HEK293 (cell line): ENCODE results near the gene P2RY6.

ENCODE experiments used
- CTCF ChIA-PET: fragments of 350-600 bp; formaldehyde crosslinking; extraction: SDS; loops from one replicate; lab custom pipeline; 2021; ENCODE audit warnings: antibody characterized with exemption; lab: Yijun Ruan, JAX
- POLR2A ChIA-PET: fragments of 300-600 bp; formaldehyde crosslinking; extraction: SDS; loops from one replicate; lab custom pipeline; 2020; ENCODE audit warnings: antibody characterized with exemption, inconsistent platforms; lab: Yijun Ruan, JAX
- H3K27ac ChIP-seq: fragments of 200-500 bp; sonication (Bioruptor generic); 2 replicates; pipeline ENCODE4 v1.5.1; 2014; ENCODE audit warnings: low read depth, low read length, control low read depth, inconsistent platforms; ENCODE audit errors: extremely low read depth
- H3K36me3 ChIP-seq, 2 experiments: fragments of 200-500 bp in 1 of 2; sonication (Bioruptor generic) in 1 of 2; 1 replicate in 1 of 2; 2 replicates in 1 of 2; pipeline ENCODE4 v1.5.1; 2014 to 2017; ENCODE audit warnings: inconsistent platforms in 2 of 2, low read length in 2 of 2; ENCODE audit not compliant: control insufficient read depth in 2 of 2, insufficient read depth in 1 of 2
- H3K4me1 ChIP-seq: fragments of 200-500 bp; sonication (Bioruptor generic); 2 replicates; pipeline ENCODE4 v1.5.1; 2014; ENCODE audit warnings: mild to moderate bottlenecking, low read length, inconsistent platforms; ENCODE audit not compliant: control insufficient read depth, insufficient read depth
- H3K4me3 ChIP-seq: 2 replicates; pipeline ENCODE4 v1.5.1; 2011; ENCODE audit warnings: low read depth, mild to moderate bottlenecking, control low read depth, low read length, moderate library complexity
- H3K9me3 ChIP-seq: fragments of 200-500 bp; sonication (Bioruptor generic); 2 replicates; pipeline ENCODE4 v1.5.1; 2014; ENCODE audit warnings: low read depth, low read length, inconsistent platforms; ENCODE audit not compliant: control insufficient read depth, insufficient read depth
- KLF10 ChIP-seq: fragments of 450-650 bp; IDR thresholded peaks from 2 replicates; pipeline ENCODE4 v1.5.1; 2018; ENCODE audit warnings: missing biosample characterization, mild to moderate bottlenecking, missing genetic modification characterization
- SP7 ChIP-seq: fragments of 450-650 bp; formaldehyde crosslinking; IDR thresholded peaks from 2 replicates; pipeline ENCODE4 v1.5.1; 2016; ENCODE audit warnings: missing biosample characterization, missing genetic modification characterization
- ZBTB7A ChIP-seq: fragments of 450-650 bp; formaldehyde crosslinking; IDR thresholded peaks from 2 replicates; pipeline ENCODE4 v1.5.1; 2016; ENCODE audit warnings: low read depth, missing biosample characterization, missing genetic modification characterization
- ZNF10 ChIP-seq: fragments of 450-650 bp; formaldehyde crosslinking; IDR thresholded peaks from 2 replicates; pipeline ENCODE4 v1.5.1; 2017; ENCODE audit warnings: missing biosample characterization, missing genetic modification characterization
- ZNF148 ChIP-seq: fragments of 450-650 bp; formaldehyde crosslinking; IDR thresholded peaks from 2 replicates; pipeline ENCODE4 v1.5.0; 2017; ENCODE audit warnings: missing biosample characterization, missing genetic modification characterization, borderline replicate concordance
- ZNF155 ChIP-seq: fragments of 450-650 bp; formaldehyde crosslinking; IDR thresholded peaks from 2 replicates; pipeline ENCODE4 v1.5.1; 2016; ENCODE audit warnings: missing biosample characterization, missing genetic modification characterization
- ZNF157 ChIP-seq: fragments of 450-650 bp; formaldehyde crosslinking; IDR thresholded peaks from 2 replicates; pipeline ENCODE4 v1.5.1; 2016; ENCODE audit warnings: missing biosample characterization, missing genetic modification characterization
- ZNF2 ChIP-seq: fragments of 450-650 bp; formaldehyde crosslinking; IDR thresholded peaks from 2 replicates; pipeline ENCODE4 v1.5.1; 2016; ENCODE audit warnings: missing biosample characterization, missing genetic modification characterization
- ZNF23 ChIP-seq: fragments of 450-650 bp; formaldehyde crosslinking; IDR thresholded peaks from 2 replicates; pipeline ENCODE4 v1.5.1; 2016; ENCODE audit warnings: missing biosample characterization, missing genetic modification characterization, borderline replicate concordance
- ZNF239 ChIP-seq: fragments of 450-650 bp; formaldehyde crosslinking; IDR thresholded peaks from 2 replicates; pipeline ENCODE4 v1.5.1; 2016; ENCODE audit warnings: missing biosample characterization, missing genetic modification characterization
- ZNF335 ChIP-seq: fragments of 450-650 bp; formaldehyde crosslinking; conservative IDR thresholded peaks from 2 replicates; pipeline ENCODE4 v1.5.1; 2016; ENCODE audit warnings: missing biosample characterization, missing genetic modification characterization
- ZNF37A ChIP-seq: fragments of 450-650 bp; IDR thresholded peaks from 2 replicates; pipeline ENCODE4 v1.5.1; 2018; ENCODE audit warnings: missing biosample characterization, missing genetic modification characterization
- ZNF510 ChIP-seq: fragments of 450-650 bp; formaldehyde crosslinking; IDR thresholded peaks from 2 replicates; pipeline ENCODE4 v1.5.1; 2018; ENCODE audit warnings: mild to moderate bottlenecking, missing genetic modification characterization, missing biosample characterization; ENCODE audit not compliant: insufficient replicate concordance
- ZNF514 ChIP-seq: fragments of 450-650 bp; formaldehyde crosslinking; IDR thresholded peaks from 2 replicates; pipeline ENCODE4 v1.5.1; 2016; ENCODE audit warnings: missing biosample characterization, missing genetic modification characterization
- ZNF596 ChIP-seq: fragments of 450-650 bp; IDR thresholded peaks from 2 replicates; pipeline ENCODE4 v1.5.0; 2018; ENCODE audit warnings: missing biosample characterization, mild to moderate bottlenecking, missing genetic modification characterization, moderate library complexity
- ZNF623 ChIP-seq: fragments of 450-650 bp; formaldehyde crosslinking; IDR thresholded peaks from 2 replicates; pipeline ENCODE4 v1.5.1; 2016; ENCODE audit warnings: missing biosample characterization, missing genetic modification characterization
- ZNF626 ChIP-seq: fragments of 450-650 bp; sonication (Bioruptor Pico); formaldehyde crosslinking; IDR thresholded peaks from 2 replicates; pipeline ENCODE4 v1.5.1; 2018; ENCODE audit warnings: missing biosample characterization, missing genetic modification characterization, inconsistent platforms
- ZNF654 ChIP-seq: fragments of 450-650 bp; formaldehyde crosslinking; IDR thresholded peaks from 2 replicates; pipeline ENCODE4 v1.5.1; 2016; ENCODE audit warnings: low read depth, missing biosample characterization, missing genetic modification characterization
- ZNF707 ChIP-seq: fragments of 450-650 bp; formaldehyde crosslinking; IDR thresholded peaks from 2 replicates; pipeline ENCODE4 v1.5.1; 2016; ENCODE audit warnings: missing biosample characterization, missing genetic modification characterization
- ZNF837 ChIP-seq: fragments of 450-650 bp; formaldehyde crosslinking; IDR thresholded peaks from 2 replicates; pipeline ENCODE4 v1.5.1; 2016; ENCODE audit warnings: missing biosample characterization, missing genetic modification characterization
- ZSCAN16 ChIP-seq: fragments of 450-650 bp; formaldehyde crosslinking; IDR thresholded peaks from 2 replicates; pipeline ENCODE4 v1.5.1; 2016; ENCODE audit warnings: missing biosample characterization, missing genetic modification characterization
- TF ChIP-seq, protein P1 (sequence below): fragments of 450-650 bp; formaldehyde crosslinking; IDR thresholded peaks from 2 replicates; pipeline ENCODE4 v1.5.1; 2016; ENCODE audit warnings: missing biosample characterization, missing genetic modification characterization
- TF ChIP-seq, protein P2 (sequence below): fragments of 450-650 bp; formaldehyde crosslinking; IDR thresholded peaks from 2 replicates; pipeline ENCODE4; 2016; ENCODE audit warnings: missing biosample characterization, missing genetic modification characterization
- TF ChIP-seq, protein P3 (sequence below): fragments of 450-650 bp; formaldehyde crosslinking; IDR thresholded peaks from 2 replicates; pipeline ENCODE4 v1.5.1; 2016; ENCODE audit warnings: missing biosample characterization, missing genetic modification characterization

The P2RY6 gene

DNA sequence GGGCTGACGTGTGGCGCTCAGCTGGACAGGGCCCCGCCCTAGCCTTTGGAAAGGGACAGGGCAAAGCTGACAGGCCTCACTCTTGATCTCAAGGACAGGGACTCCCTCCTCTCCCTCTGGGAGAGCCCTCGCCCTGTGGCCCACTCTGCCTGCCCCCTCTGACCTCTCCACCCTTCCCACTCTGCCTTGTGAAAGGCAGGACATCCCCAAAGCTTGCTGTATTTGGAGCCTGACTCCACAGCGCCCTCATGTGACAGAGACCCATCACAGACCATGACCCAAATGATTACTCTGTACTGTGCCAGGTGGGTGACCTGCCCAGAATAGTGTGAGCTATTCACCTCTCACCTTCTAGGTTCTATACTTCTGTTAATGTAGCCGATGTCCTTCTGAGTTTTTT is 35.3 kb upstream of the P2RY6 start:
- Histone ChIP-seq H3K36me3 (no peaks in the 10 kb centered on the region), H3K4me3 (no peak overlapping the region), H3K27ac (no peak overlapping the region), H3K4me1 (no peaks in the 10 kb centered on the region), H3K9me3 (no peaks in the 10 kb centered on the region)
- ChIA-PET CTCF (interaction anchor here (0.5 to 4.0 kb wide), 30 partner anchors 9 to 407 kb away, joined by 3 to 62 read pairs (median 4); no protein-coding TSS in a partner anchor), POLR2A (no interaction called here)
- TF ChIP-seq ZNF10 (no peak), ZNF654 (tag by site-specific recombination) (peak; percentile 69), ZSCAN16 (tag by site-specific recombination) (no peak)
- TF ChIP-seq, protein P1, sequence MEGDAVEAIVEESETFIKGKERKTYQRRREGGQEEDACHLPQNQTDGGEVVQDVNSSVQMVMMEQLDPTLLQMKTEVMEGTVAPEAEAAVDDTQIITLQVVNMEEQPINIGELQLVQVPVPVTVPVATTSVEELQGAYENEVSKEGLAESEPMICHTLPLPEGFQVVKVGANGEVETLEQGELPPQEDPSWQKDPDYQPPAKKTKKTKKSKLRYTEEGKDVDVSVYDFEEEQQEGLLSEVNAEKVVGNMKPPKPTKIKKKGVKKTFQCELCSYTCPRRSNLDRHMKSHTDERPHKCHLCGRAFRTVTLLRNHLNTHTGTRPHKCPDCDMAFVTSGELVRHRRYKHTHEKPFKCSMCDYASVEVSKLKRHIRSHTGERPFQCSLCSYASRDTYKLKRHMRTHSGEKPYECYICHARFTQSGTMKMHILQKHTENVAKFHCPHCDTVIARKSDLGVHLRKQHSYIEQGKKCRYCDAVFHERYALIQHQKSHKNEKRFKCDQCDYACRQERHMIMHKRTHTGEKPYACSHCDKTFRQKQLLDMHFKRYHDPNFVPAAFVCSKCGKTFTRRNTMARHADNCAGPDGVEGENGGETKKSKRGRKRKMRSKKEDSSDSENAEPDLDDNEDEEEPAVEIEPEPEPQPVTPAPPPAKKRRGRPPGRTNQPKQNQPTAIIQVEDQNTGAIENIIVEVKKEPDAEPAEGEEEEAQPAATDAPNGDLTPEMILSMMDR (tag by site-specific recombination): peak; percentile 22; the same call in 1 of the 2 replicates
- TF ChIP-seq, protein P2, sequence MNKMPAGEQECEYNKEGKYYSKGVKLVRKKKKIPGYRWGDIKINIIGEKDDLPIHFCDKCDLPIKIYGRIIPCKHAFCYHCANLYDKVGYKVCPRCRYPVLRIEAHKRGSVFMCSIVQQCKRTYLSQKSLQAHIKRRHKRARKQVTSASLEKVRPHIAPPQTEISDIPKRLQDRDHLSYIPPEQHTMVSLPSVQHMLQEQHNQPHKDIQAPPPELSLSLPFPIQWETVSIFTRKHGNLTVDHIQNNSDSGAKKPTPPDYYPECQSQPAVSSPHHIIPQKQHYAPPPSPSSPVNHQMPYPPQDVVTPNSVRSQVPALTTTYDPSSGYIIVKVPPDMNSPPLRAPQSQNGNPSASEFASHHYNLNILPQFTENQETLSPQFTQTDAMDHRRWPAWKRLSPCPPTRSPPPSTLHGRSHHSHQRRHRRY (tag by site-specific recombination): no peak

DNA sequence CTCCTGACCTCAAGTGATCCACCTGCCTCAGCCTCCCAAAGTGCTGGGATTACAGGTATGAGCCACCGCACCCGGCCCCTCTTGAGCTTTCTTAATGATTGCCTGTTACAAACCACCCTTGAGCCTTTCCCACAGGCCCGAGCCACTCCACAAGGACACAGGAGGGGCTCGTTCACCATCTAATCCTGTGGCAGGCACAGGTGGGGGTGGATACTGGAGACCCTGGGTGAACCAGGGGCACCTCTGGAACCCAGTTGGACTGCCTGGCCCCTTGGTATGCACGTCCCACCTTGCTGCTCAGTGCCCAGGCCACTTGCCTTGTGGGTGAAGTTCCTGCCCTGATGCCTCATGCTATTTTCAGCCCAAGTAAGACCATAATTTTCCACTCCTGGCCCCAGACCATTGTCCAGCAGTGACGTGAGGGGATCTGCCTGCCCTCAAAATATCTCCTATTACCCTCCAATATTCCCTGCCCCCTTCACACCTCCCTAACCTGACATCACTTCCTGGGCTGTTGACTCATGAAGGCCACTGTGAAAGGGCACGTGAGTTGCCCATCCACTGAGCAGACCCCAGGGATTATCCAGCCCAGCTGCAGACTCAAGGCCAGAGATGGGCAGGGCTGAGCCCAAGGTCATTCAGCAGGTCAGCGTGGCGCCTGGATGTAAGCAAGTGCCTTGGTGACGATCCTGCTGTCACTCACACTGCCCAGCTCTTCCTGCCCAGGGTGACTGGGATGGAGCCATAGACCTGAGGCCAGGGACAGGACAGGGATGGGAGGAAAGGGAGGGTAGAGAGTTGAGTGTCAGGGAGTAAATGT is 34.5 kb upstream of the P2RY6 start:
- no peaks in the 10 kb centered on the region for H3K4me1 ChIP-seq
- no peak overlapping the region for H3K27ac ChIP-seq
- no peak overlapping the region for H3K4me3 ChIP-seq
- H3K9me3 ChIP-seq: no peaks in the 10 kb centered on the region
- TF ChIP-seq ZNF837: no peak
- no peak for TF ChIP-seq ZNF335 (tag by site-specific recombination)
- TF ChIP-seq ZNF514 (tag by site-specific recombination): no peak
- no peak for TF ChIP-seq ZNF155 (tag by site-specific recombination)
- TF ChIP-seq ZNF623 (tag by site-specific recombination): no peak
- no peak for TF ChIP-seq ZBTB7A (tag by site-specific recombination)
- no peak for TF ChIP-seq ZNF157 (tag by site-specific recombination)
- no peak for TF ChIP-seq ZNF37A (tag by site-specific recombination)
- TF ChIP-seq ZNF148: no peak
- TF ChIP-seq ZNF626 (tag by site-specific recombination): no peak
- TF ChIP-seq ZNF596 (tag by site-specific recombination): no peak
- no peak for TF ChIP-seq ZNF2 (tag by site-specific recombination)
- TF ChIP-seq ZNF239 (tag by site-specific recombination): no peak
- no peak for TF ChIP-seq ZNF23 (tag by site-specific recombination)
- no peak for TF ChIP-seq SP7
- TF ChIP-seq, protein P3, sequence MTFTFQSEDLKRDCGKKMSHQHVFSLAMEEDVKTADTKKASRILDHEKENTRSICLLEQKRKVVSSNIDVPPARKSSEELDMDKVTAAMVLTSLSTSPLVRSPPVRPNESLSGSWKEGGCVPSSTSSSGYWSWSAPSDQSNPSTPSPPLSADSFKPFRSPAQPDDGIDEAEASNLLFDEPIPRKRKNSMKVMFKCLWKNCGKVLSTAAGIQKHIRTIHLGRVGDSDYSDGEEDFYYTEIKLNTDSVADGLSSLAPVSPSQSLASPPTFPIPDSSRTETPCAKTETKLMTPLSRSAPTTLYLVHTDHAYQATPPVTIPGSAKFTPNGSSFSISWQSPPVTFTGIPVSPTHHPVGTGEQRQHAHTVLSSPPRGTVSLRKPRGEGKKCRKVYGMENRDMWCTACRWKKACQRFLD (tag by site-specific recombination): no peak
- no peak for TF ChIP-seq KLF10 (tag by site-specific recombination)
- no peak for TF ChIP-seq ZNF510 (tag by site-specific recombination)
- TF ChIP-seq ZNF707 (tag by site-specific recombination): no peak
- H3K36me3 ChIP-seq: no peaks in the 10 kb centered on the region
- CTCF ChIA-PET: interaction anchor here (0.6 to 4.0 kb wide), 25 partner anchors 8 to 406 kb away, joined by 3 to 62 read pairs (median 4); no protein-coding TSS in a partner anchor
- POLR2A ChIA-PET: no interaction called here
